ACHN (cell line): ENCODE measurements around the gene GRM1.

ENCODE experiments used
- DNase-seq: peaks from one replicate; pipeline ENCODE4 v3.0.0-alpha.2; 2015
- in situ Hi-C: cut with HindIII; loops from 2 replicates; pipeline ENCODE4 v1.10.0; 2017; ENCODE audit warnings: low sequenced_read_pairs, low pct_ligation_motif_present, low pct_unique_long_range_greater_than_20kb

The GRM1 gene

GRCh38 chr6:146028851-146029572, at the start of gene GRM1:
Gene GRM1, plus strand, starts transcription at chr6:146029062. Its CDS starts 456 bp downstream, at chr6:146029518.
- DNase-seq = no peak
- in situ Hi-C loops = no loop called here

- in situ Hi-C loops = no loop called here
- DNase-seq = no peak
Measured at GRCh38 chr6:146009338-146009737, 19.5 kb upstream of the GRM1 start.

GRCh38 chr6:146014233-146014632, 14.6 kb upstream of the GRM1 start:
- in situ Hi-C loops = no loop called here
- no peak for DNase-seq

- no peak for DNase-seq
- in situ Hi-C loops = no loop called here
Measured at GRCh38 chr6:146017672-146018071, 11.2 kb upstream of the GRM1 start.

GRCh38 chr6:146026873-146027272, 2.0 kb upstream of the GRM1 start:
- in situ Hi-C loops = no loop called here
- no peak for DNase-seq

- DNase-seq = no peak
Measured at GRCh38 chr6:146027586-146028251, 1.1 kb upstream of the GRM1 start.

GRCh38 chr6:146028252-146028795, 538 bp upstream of the GRM1 start:
- peak; percentile 48 for DNase-seq
- in situ Hi-C loops = no loop called here

More at GRCh38 chr6:146027586-146028251, 1.1 kb upstream of the GRM1 start:
- in situ Hi-C loops = no loop called here

GRCh38 chr6:146029573-146030184, 817 bp downstream of the GRM1 start:
- in situ Hi-C loops = no loop called here
- DNase-seq = no peak

- in situ Hi-C loops = no loop called here
- no peak for DNase-seq
Measured at GRCh38 chr6:146032387-146032786, 3.5 kb downstream of the GRM1 start.

GRCh38 chr6:146040360-146040759, 11.5 kb downstream of the GRM1 start:
- DNase-seq = no peak
- in situ Hi-C loops = no loop called here

- peak; percentile 44 for DNase-seq
- in situ Hi-C loops = no loop called here
Measured at GRCh38 chr6:146041282-146041681, 12.4 kb downstream of the GRM1 start.

- no peak for DNase-seq
- in situ Hi-C loops = no loop called here
Measured at GRCh38 chr6:146047371-146047770, 18.5 kb downstream of the GRM1 start.

GRCh38 chr6:146050168-146050567, 21.3 kb downstream of the GRM1 start:
- in situ Hi-C loops = no loop called here
- no peak for DNase-seq

GRCh38 chr6:146056506-146056905, 27.6 kb downstream of the GRM1 start:
- in situ Hi-C loops = no loop called here
- DNase-seq = no peak

GRCh38 chr6:146065690-146066089, 36.8 kb downstream of the GRM1 start:
- in situ Hi-C loops = no loop called here
- no peak for DNase-seq

GRCh38 chr6:146066506-146066905, 37.6 kb downstream of the GRM1 start:
- in situ Hi-C loops = no loop called here

GRCh38 chr6:146071781-146072180, 42.9 kb downstream of the GRM1 start:
- DNase-seq = no peak
- in situ Hi-C loops = no loop called here

More at GRCh38 chr6:146066506-146066905, 37.6 kb downstream of the GRM1 start:
- no peak for DNase-seq

- in situ Hi-C loops = no loop called here
- DNase-seq = no peak
Measured at GRCh38 chr6:146077992-146078391, 49.1 kb downstream of the GRM1 start.

GRCh38 chr6:146087386-146087785, 58.5 kb downstream of the GRM1 start:
- in situ Hi-C loops = no loop called here
- DNase-seq = no peak
